ENCODE measurements around the gene ACAA2. TPM values are rescaled to one million over a fixed set of nuclear protein-coding genes. Genes with fewer than 3 reads are reported as not detected.

The ACAA2 gene
- total and polyA plus RNA-seq, 9 donors = 28.6 to 96.2 (median 44.1) TPM

- TF ChIP-seq CTCF (IDR thresholded peaks at IDR 0.05) (no peak), POLR2A (IDR thresholded peaks at IDR 0.05) (no peak), EP300 (IDR thresholded peaks at IDR 0.05) (no peak)
- no peaks in the 10 kb centered on the region for H3K27me3 ChIP-seq
- H3K27ac ChIP-seq = no peak overlapping the region
- H3K4me3 ChIP-seq = no peak overlapping the region
- no peak for DNase-seq
- no peaks in the 10 kb centered on the region for H3K36me3 ChIP-seq
- no peaks in the 10 kb centered on the region for H3K9me3 ChIP-seq
- H3K4me1 ChIP-seq (ENCODE audit: insufficient read depth) = no peaks in the 10 kb centered on the region
- WGBS, 3 donors = 59 to 65% (median 63%) methylated on average over 6 of the region's 6 CpGs
- intact Hi-C loops (cut with DNase I) = loop anchor here in 3 of 4 donors (5.0 to 10.0 kb wide), 3 partner anchors 302 to 347 kb away; no protein-coding TSS in a partner anchor
These were observed 45.7 kb upstream of the ACAA2 start for GRCh38 chr18:49859021-49859359.

GRCh38 chr18:49858309-49859020 is 45.1 kb upstream of the ACAA2 start:
- Histone ChIP-seq H3K36me3 (no peaks in the 10 kb centered on the region), H3K27me3 (no peaks in the 10 kb centered on the region), H3K4me1 (ENCODE audit: insufficient read depth) (no peaks in the 10 kb centered on the region), H3K4me3 (no peak overlapping the region), H3K27ac (no peak overlapping the region), H3K9me3 (no peaks in the 10 kb centered on the region)
- TF ChIP-seq CTCF (IDR thresholded peaks at IDR 0.05) = peak; percentile 61 to 68 (median 63)
- no peak for TF ChIP-seq POLR2A (IDR thresholded peaks at IDR 0.05)
- peak; percentile 32 to 76 (median 61) for DNase-seq
- intact Hi-C loops (cut with DNase I) = loop anchor here in 3 of 4 donors (5.0 to 10.0 kb wide), 3 partner anchors 301 to 346 kb away; no protein-coding TSS in a partner anchor
- WGBS, 3 donors = 51 to 59% (median 58%) methylated on average over 11 of the region's 11 CpGs

- H3K9me3 ChIP-seq = no peaks in the 10 kb centered on the region
- H3K4me1 ChIP-seq (ENCODE audit: insufficient read depth) = no peaks in the 10 kb centered on the region
- intact Hi-C loops (cut with DNase I) = loop anchor here in 3 of 4 donors (5.0 to 10.0 kb wide), 3 partner anchors 300 to 345 kb away; no protein-coding TSS in a partner anchor
- no peak overlapping the region for H3K27ac ChIP-seq
- no peak overlapping the region for H3K4me3 ChIP-seq
- 72 to 88% (median 83%) methylated on average over 3 of the region's 3 CpGs for WGBS, 3 donors
- H3K36me3 ChIP-seq = no peaks in the 10 kb centered on the region
- TF ChIP-seq EP300 (IDR thresholded peaks at IDR 0.05) (no peak), POLR2A (IDR thresholded peaks at IDR 0.05) (no peak), CTCF (IDR thresholded peaks at IDR 0.05) (no peak)
- DNase-seq = no peak
- H3K27me3 ChIP-seq = no peaks in the 10 kb centered on the region
These were observed 44.4 kb upstream of the ACAA2 start for GRCh38 chr18:49857708-49858107.

GRCh38 chr18:49856496-49856895 is 43.2 kb upstream of the ACAA2 start:
- intact Hi-C loops (cut with DNase I) = loop anchor here in 3 of 4 donors (5.0 to 10.0 kb wide), 3 partner anchors 299 to 344 kb away; no protein-coding TSS in a partner anchor
- TF ChIP-seq CTCF (IDR thresholded peaks at IDR 0.05) = no peak
- no peak for TF ChIP-seq EP300 (IDR thresholded peaks at IDR 0.05)
- TF ChIP-seq POLR2A (IDR thresholded peaks at IDR 0.05) = no peak
- no peaks in the 10 kb centered on the region for H3K4me1 ChIP-seq (ENCODE audit: insufficient read depth)
- H3K4me3 ChIP-seq = no peak overlapping the region
- no peaks in the 10 kb centered on the region for H3K27me3 ChIP-seq
- DNase-seq = no peak
- no peak overlapping the region for H3K27ac ChIP-seq
- H3K36me3 ChIP-seq = no peaks in the 10 kb centered on the region
- 79 to 95% (median 89%) methylated on average over 6 of the region's 6 CpGs for WGBS, 3 donors
- no peaks in the 10 kb centered on the region for H3K9me3 ChIP-seq
